HepG2 (cell line): Measurements from ENCODE around the gene VPS18. TPM values are rescaled to one million over a fixed set of nuclear protein-coding genes. Genes with fewer than 3 reads are reported as not detected.
A peak's percentile ranks its signal among the peaks of the same experiment; 100 is the strongest.

Experiments used
- ARID3A ChIP-seq: IDR thresholded peaks from 2 replicates; pipeline ENCODE4 v1.6.1; 2012; ENCODE audit warnings: low read depth, low read length, improper control_type of control experiment
- ARID5B ChIP-seq: IDR thresholded peaks from 2 replicates; pipeline ENCODE4 v1.4.0; 2020; ENCODE audit warnings: mild to moderate bottlenecking, missing genetic modification reagents
- GFI1 ChIP-seq: sonication (generic); formaldehyde crosslinking; IDR thresholded peaks from 2 replicates; pipeline ENCODE4 v1.5.0; 2020; ENCODE audit warnings: missing genetic modification reagents, mild to moderate bottlenecking, borderline replicate concordance
- GMEB2 ChIP-seq: IDR thresholded peaks from 2 replicates; pipeline ENCODE4 v1.6.1; 2016; ENCODE audit warnings: missing biosample characterization, missing genetic modification reagents, low read depth
- MXD1 ChIP-seq: sonication (generic); formaldehyde crosslinking; IDR thresholded peaks from 2 replicates; pipeline ENCODE4 v1.4.0; 2020; ENCODE audit warnings: mild to moderate bottlenecking, missing genetic modification reagents
- NFE2L1 ChIP-seq: sonication (generic); formaldehyde crosslinking; IDR thresholded peaks from 2 replicates; pipeline ENCODE4 v1.4.0; 2020; ENCODE audit warnings: missing genetic modification reagents, mild to moderate bottlenecking, borderline replicate concordance
- PAXIP1 ChIP-seq: sonication (generic); formaldehyde crosslinking; conservative IDR thresholded peaks from 2 replicates; pipeline ENCODE4 v1.4.0; 2020; ENCODE audit warnings: mild to moderate bottlenecking, missing genetic modification reagents, moderate library complexity
- RARA ChIP-seq: IDR thresholded peaks from 2 replicates; pipeline ENCODE4 v1.6.1; 2016; ENCODE audit warnings: missing genetic modification reagents, missing compliant biosample characterization
- STAT6 ChIP-seq: sonication (generic); formaldehyde crosslinking; IDR thresholded peaks from 2 replicates; pipeline ENCODE4 v1.4.0; 2020; ENCODE audit warnings: missing genetic modification reagents, mild to moderate bottlenecking, borderline replicate concordance
- ZNF225 ChIP-seq: sonication (generic); formaldehyde crosslinking; IDR thresholded peaks from 2 replicates; pipeline ENCODE4 v1.4.0; 2020; ENCODE audit warnings: mild to moderate bottlenecking, missing genetic modification reagents
- ZNF230 ChIP-seq: sonication (generic); formaldehyde crosslinking; IDR thresholded peaks from 2 replicates; pipeline ENCODE4 v1.4.0; 2020; ENCODE audit warnings: mild to moderate bottlenecking, missing genetic modification reagents
- ZNF572 ChIP-seq: sonication (generic); formaldehyde crosslinking; IDR thresholded peaks from 2 replicates; pipeline ENCODE4 v1.5.1; 2020; ENCODE audit warnings: mild to moderate bottlenecking, missing genetic modification reagents
- polyA plus RNA-seq, 8 experiments: library from polyadenylated mRNA; depleted of rRNA in 3 of 8; stranded (reverse) in 7 of 8; unstranded in 1 of 8; fragments of >200 nt; fragmentation: Illumina TruSeq in 4 of 8; extraction: Trizol in 4 of 8; gene quantifications; 2 replicates each; pipeline versions ENCODE4 v1.2.1 to v1.2.3, GENCODE V29; 2011 to 2016; ENCODE audit warnings: low read depth in 4 of 8, missing spikeins in 1 of 8, mixed read lengths in 1 of 8; ENCODE audit not compliant: insufficient read depth in 1 of 8
- total RNA-seq, 5 experiments: library from RNA; depleted of rRNA; stranded (reverse); fragments of >200 nt; fragmentation: Illumina TruSeq; extraction: Trizol; gene quantifications; 2 replicates each; pipeline ENCODE4 v1.2.3, GENCODE V29; 2016; ENCODE audit warnings: low read depth in 1 of 5

Gene VPS18
- total and polyA plus RNA-seq, 2 of the 13 experiments (the other 11 are each of a cell fraction or from before 2014, with no cell fraction given) = 5.8 to 17.0 TPM

GRCh38 chr15:40909662-40910630 lies 15.7 kb downstream of the VPS18 start (continued):
- TF ChIP-seq ARID3A (no peak), NFE2L1 (CRISPR knock-in tag) (no peak), STAT6 (CRISPR knock-in tag) (no peak), RARA (CRISPR knock-in tag) (peak; percentile 78), GFI1 (CRISPR knock-in tag) (no peak), PAXIP1 (CRISPR knock-in tag) (peak; percentile 47), MXD1 (CRISPR knock-in tag) (no peak), ZNF225 (CRISPR knock-in tag) (no peak), GMEB2 (CRISPR knock-in tag) (no peak), ZNF572 (no peak), ARID5B (CRISPR knock-in tag) (peak; percentile 58), ZNF230 (CRISPR knock-in tag) (0 out of 2 replicates have a peak, but pooled peaks have one; percentile 8)
